ENCODE data around the gene NT5C3A.
"Not testable (repeated sequence)": the region's sequence is repeated elsewhere in the genome, so short reads cannot be mapped to it uniquely, and the experiment has no call there.

DNA sequence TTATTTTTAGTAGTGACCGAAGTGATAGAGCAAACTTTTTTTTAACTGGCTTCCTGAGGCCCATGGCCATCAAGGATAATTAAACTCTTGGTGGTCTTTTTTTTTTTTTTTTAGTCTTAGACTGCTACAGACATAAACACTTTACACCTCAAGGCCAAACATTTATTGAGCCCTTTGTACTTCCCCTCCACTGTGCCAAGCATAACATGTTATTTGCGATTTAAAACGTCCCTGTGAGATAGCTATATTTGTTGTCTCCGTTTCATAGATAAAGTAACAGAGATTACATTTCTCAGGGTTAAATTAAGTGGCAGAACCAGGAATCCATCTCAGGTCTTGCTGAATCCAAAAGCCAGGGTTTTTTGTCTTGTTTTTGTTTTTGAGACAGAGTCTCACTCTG, 63.2 kb downstream of the NT5C3A start:
- not testable (repeated sequence) for TF ChIP-seq NANOG (IDR thresholded peaks at IDR 0.05; ENCODE audit: insufficient read depth, low read depth, low read length, poor library complexity, severe bottlenecking); YY1 (IDR thresholded peaks at IDR 0.05; ENCODE audit: low read depth, low read length); SRF (IDR thresholded peaks at IDR 0.05; ENCODE audit: low read depth, low read length); EZH2 (IDR thresholded peaks at IDR 0.05; ENCODE audit: low read depth, low read length, severe bottlenecking); CHD2 (IDR thresholded peaks at IDR 0.05; ENCODE audit: low read length); EGR1 (IDR thresholded peaks at IDR 0.05; ENCODE audit: borderline replicate concordance, low read depth, low read length); JUND (IDR thresholded peaks at IDR 0.05; ENCODE audit: low read length)

All from H1 (cell line).